ENCODE results near the gene ANKDD1B.

ANKDD1B gene

DNA sequence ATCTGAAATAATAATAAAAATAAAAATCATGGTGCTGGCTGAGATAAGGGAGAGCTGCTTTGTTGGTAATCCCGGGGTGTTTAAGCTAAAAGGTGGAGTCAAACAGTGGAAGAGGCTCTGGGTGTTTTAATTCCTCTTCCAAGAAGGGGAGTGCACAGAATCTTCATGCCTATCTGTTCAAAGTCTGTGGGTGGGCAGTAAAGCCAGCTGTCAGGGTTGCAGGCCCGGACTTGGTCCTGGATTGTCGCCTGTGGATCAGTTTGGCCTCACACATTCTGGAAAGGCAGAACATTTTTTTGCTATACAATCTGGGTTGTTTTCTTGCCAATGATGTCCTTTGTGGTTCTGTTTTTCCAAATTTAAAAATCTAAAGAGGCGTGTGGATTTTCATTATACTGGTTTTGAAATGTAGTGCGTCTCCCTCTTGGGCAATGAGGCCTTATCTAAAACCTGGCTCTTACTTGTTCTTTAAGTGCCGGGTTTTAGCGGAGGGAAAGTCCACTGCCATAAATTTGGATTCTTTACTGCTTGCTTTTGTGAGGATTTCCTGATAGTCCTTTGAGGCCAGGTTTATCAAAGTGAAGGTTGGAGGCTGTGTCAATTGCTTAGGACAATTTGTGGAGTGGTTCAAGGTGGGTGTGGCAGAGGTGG lies 5.8 kb downstream of the ANKDD1B start:
- no peak for DNase-seq

DNA sequence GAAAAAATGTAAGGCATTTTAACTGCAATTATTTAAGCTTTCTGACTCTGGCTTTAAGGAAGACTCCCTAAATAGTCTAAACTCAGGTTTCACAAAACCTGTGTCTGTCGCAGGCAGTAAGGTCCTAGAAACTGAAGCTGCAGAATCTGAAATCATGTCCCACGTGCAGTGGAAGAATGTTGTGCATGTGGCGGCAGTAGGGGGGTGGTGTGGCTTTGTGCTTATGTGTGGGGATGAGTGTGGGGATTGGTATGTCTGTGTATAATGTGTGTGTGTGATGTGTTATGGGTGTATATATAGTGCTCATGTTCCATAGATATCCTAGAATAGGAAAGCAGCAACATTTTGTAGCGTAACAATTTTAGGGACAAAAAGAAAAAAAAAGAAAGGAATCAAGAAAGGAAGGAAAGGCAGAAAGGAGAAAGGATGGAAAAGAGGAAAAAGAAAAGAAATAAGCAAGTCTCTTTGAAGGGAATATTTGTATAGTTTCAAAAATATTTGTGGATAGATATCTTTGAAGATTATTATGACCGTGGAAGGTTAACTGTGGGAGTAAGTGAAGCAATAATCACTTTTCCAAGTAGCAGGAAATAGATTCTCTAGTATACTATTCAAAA lies 6.6 kb downstream of the ANKDD1B start:
- DNase-seq: no peak

DNA sequence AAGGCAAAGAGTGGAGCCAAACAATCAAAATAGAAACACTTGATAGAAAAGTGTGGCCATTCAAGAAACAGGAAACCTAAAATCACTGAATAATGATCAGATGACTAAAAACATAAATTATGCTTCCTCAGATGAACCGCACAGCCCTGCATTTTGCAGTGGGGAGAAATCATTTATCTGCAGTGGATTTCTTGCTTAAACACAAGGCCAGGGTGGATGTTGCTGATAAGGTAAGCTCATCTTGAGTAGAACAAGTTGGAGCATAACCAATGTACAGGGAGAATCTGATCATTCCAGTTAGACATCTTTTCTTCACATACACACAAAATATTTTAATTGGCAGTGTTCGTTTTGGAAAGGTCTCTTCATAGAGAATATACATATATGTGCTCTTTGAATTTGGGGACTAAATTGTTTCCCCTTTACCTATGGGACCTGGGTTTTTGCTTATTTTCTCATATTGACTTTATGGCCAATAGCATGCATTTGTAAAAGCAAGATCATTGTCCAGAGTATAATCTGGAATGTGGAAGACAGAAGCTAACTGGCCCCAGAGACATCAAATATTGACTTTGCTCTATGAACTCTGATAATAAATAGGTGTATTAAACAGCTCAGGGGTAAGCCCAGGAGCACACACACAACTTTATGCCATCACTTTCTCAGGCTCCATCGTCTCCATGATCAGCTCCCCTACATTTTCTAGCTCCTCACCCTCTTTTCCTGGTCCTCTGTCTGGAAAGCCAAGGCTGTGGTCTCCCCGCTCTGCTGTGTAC lies 9.1 kb downstream of the ANKDD1B start:
- DNase-seq: no peak

GRCh38 chr5:75622564-75622963 lies 11.3 kb downstream of the ANKDD1B start:
- no peak for DNase-seq

- no peak for DNase-seq
These were observed 12.6 kb downstream of the ANKDD1B start for GRCh38 chr5:75623846-75624245.

DNA sequence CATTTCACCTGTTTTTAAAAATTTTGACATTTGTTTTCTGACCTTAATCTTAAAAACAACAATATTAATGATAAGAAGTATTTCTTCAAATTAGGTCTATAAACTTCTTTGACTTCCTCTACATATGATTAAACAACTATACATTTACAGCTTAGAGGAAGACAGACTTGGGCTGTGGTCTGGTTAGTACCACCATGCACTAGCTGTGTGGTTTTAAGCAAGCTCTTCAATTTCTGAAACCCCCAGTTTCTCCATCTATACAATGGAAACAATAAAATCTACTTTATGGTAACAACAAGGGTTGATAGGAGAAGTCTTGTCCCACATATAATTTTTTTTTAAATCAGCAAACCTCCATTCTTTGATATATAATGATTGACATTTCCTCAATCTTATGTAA lies 15.7 kb downstream of the ANKDD1B start:
- DNase-seq: no peak

DNA sequence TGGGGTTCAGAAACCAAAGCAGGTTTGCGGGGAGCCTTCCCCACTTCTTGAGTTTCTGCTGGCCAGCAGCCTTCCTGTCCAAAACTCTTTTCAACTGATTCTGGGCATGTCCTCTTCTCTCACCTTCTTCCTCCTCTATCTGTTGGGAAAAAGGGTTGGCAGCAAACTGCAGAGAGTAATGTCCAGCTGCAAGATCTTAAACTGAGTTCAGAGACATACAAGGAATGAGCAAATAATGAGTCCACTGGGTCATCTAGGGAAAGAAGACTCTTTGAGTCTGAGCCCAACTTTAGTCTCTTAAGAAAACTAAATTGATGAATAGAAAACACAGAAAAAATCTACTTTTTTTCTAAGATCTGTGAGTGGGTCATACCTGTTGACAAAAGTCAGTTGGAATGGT lies 16.5 kb downstream of the ANKDD1B start:
- no peak for DNase-seq

GRCh38 chr5:75630875-75631274 lies 19.6 kb downstream of the ANKDD1B start:
- DNase-seq: no peak

DNA sequence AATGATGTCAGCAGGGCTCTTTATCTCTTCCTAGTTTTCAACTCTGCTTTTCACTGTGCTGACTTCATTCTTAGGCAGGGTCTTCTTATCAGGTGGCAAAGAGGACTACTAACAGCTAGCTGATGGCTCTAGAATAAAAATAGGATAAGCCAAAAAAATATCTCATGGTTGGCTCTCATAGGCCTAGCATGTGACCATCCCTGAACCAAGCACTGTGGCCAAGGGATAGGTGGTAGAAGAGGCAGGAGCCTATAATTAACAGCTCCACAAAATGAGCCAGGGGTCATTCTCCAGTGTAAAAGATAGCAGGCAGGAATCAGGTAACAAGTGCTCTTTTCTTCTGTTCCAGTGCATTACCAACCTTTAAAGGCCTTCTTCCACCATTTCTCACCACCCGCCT lies 21.1 kb downstream of the ANKDD1B start:
- no peak for DNase-seq

GRCh38 chr5:75637949-75638348 lies 26.7 kb downstream of the ANKDD1B start:
- no peak for DNase-seq

DNA sequence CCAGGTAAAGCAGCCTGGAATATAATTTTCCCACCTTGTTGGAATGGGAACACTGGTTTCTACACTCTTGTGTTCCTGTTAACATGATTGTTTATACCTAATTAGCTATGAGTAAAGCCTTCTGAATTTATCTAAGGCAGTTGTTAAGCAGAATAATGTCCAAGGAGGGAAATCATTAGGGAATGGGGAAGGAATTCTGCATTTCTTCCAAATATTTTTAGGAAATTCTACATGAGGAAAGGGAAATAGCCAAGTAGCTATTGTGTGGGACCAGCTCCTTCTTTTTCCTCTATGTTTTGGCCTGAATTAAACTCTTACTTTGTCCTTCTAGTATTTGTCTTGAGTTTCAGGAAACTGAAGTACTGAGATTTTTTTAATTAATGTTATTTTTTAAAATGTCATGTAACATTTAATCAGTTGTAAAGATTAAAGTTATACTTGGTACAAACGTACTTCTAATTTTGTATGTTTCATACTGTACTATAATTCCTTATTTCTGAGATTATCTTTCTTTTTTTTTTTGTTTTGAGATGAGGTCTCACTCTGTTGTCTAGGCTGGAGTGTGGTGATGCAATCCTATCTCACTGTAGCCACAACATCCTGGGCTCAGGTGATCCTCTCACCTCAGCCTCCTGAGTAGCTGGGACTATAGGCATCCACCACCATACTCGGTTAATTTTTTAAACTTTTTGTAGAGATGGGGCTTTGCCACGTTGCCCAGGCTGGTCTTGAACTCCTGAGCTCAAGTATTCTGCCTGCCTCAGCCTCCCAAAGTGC lies 28.5 kb downstream of the ANKDD1B start:
- DNase-seq: no peak

DNA sequence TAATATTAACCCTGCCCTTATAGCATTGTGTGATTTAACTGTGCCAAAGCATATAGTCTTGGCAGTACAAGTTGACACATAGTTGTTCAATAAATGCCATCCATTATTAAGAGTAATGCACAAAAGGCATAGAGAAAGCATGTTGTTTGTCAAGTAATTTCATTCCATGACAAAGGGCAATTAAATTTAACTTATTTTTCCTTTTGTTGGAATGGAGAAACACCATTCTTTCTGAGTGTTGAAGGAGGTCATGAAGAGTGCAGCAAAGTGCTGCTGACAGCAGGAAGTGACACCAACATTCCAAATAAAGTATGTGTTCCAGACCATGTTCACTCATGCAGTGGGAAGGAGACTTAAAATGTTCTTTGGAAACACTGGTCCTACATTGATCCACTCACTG lies 29.1 kb downstream of the ANKDD1B start:
- no peak for DNase-seq

DNA sequence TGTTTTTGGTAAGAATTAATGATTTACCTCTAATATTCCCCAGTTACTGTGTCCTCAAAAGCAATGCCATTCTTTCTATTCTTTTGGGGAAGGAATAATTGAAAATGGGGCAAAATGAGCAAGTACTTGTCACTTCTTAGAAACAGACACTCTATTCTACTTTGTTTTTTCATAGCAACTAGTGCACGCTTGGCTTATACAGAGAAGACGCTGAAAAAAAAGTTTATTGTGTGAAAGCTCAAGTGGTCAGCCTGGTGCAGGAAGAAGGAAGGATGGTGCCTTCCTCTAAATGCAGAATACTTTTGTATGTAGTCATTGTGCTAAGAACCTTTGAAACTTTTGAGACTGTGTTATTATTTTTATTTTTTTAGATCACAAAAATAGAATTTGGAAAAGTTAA lies 29.6 kb downstream of the ANKDD1B start:
- no peak for DNase-seq

DNA sequence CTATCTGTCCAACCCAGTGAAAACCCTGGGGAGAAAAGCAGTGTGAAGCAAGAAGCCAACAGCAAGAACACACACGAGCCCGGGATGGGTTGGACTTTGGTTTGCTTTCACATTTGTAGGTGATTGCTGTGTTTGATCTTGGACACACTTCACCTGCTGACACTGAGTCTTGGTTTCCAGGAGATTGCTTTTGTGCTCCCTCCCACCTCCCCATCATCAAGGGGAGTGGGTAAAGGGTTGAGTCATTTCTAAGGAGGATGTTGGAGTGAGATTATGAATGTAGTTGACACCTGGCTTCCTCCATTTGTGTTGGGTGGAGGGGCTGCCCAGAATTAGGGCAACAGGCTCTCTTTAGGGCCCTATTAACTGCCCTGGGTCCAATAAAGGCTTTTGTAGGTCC lies 37.5 kb downstream of the ANKDD1B start:
- no peak for DNase-seq

DNA sequence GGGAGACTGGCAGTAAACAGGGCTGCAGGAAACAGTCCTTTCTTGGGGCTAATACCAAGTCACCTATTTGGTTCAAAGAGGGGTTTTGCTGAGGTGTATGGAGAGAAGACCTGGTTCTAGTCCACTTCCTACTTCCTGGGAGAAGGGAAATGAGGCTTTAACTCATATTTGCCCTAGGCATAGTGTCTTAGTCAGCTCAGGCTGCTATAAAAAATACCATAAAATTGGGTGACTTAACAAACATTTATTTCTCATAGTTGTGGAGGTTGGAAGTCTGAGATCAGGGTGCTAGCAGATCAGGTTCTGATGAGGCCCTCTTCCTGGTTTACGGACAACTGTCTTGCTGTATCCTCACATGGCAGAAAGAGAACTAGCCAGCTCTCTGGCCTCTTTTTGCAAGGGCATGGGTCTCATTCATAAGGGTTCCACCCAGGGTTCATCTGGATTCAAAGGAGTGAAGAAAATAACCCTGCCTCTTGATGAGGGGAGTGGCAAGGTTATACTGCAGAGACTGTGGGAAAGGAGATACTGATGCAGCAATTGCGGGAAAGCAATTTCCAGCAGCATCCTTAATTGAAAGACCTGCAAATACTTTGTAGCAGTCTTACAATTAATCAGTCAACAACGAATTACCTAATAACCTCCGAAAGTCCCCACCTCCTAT lies 40.5 kb downstream of the ANKDD1B start:
- DNase-seq: no peak

DNA sequence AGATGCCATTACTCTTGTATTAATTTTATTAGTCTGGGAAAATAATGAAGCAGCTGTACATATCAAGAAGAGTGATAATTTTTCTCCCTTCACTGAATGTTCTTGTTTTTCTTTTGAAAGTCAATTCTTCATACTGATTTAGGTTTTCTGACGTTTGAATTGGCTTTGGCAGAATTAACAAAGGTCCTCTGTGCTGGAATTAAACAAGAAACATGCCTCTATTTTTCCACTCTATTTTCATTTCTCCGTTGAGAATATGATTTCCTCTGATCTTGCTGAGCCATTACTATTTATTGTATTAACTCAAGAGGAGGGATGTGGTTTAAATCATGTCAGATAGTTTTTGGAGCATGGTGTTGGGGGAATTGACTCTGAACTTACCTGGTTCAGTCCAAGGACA lies 42.3 kb downstream of the ANKDD1B start:
- no peak for DNase-seq

GRCh38 chr5:75654693-75655295 lies 43.5 kb downstream of the ANKDD1B start:
- DNase-seq: no peak

- no peak for DNase-seq
These were observed 45.2 kb downstream of the ANKDD1B start for GRCh38 chr5:75656311-75657003.

DNA sequence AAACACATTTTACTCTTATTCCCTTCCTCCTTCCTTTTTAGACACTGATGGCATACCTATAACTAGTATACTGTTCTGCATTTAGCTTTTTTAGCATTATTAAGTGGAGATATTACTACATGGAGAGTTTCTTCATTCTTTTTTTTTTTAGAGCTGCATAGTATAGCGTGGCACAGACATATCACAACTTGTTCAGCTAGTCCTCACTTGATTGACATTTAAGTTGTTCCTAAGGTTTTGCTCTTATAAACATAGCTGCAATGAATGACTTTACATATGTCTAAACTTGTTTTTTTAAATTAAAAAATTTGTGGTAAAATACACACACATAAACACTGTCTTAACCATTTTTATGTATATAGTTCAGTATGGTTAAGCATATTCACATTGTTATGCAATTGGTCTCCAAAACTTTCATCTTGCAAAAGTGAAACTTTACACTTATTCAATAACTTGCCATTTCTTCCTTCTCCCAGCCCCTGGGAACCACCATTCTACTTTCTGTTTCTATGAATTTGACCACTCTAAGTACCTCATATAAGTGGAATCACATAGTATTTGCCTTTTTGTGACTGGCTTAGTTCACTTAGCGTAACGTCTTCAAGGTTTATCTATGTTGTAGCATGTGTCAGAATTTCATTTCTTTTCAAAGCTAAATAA lies 48.7 kb downstream of the ANKDD1B start:
- DNase-seq: no peak

GRCh38 chr5:75660678-75661465 lies 49.6 kb downstream of the ANKDD1B start:
- no peak for DNase-seq
